SJSA1 (cell line): ENCODE data around the gene EXOC4. TPM values are rescaled to one million over a fixed set of nuclear protein-coding genes. Genes with fewer than 3 reads are reported as not detected.
"Not testable (repeated sequence)": the region's sequence is repeated elsewhere in the genome, so short reads cannot be mapped to it uniquely, and the experiment has no call there.

Experiments
- DNase-seq, 2 experiments: peaks; one replicate each; pipeline ENCODE4 v3.0.0-alpha.2; 2015 to 2020; ENCODE audit warnings: low spot score in 2 of 2, low read depth in 1 of 2
- H3K27ac ChIP-seq: fragments of 250-450 bp; sonication (Bioruptor Pico); 2 replicates; pipeline ENCODE4 v1.5.1; 2020; ENCODE audit warnings: mild to moderate bottlenecking, moderate library complexity
- H3K27me3 ChIP-seq: fragments of 250-450 bp; sonication (Bioruptor Pico); replicated peaks from 2 replicates; pipeline ENCODE4 v1.5.1; 2020; ENCODE audit warnings: mild to moderate bottlenecking, moderate library complexity
- H3K36me3 ChIP-seq: fragments of 250-450 bp; sonication (Bioruptor Pico); 2 replicates; pipeline ENCODE4 v1.5.1; 2020; ENCODE audit warnings: mild to moderate bottlenecking
- H3K4me1 ChIP-seq: fragments of 250-450 bp; sonication (Bioruptor Pico); replicated peaks from 2 replicates; pipeline ENCODE4 v1.6.1; 2021; ENCODE audit warnings: mild to moderate bottlenecking
- H3K4me3 ChIP-seq: fragments of 250-450 bp; sonication (Bioruptor Pico); 2 replicates; pipeline ENCODE4 v1.5.1; 2020; ENCODE audit warnings: mild to moderate bottlenecking
- H3K9me3 ChIP-seq: fragments of 250-450 bp; sonication (Bioruptor Pico); replicated peaks from 2 replicates; pipeline ENCODE4 v1.5.1; 2020; ENCODE audit warnings: mild to moderate bottlenecking
- total RNA-seq: library from RNA; depleted of rRNA; stranded (reverse); fragments of >200 nt; shearing (Covaris generic); gene quantifications from 2 replicates; pipeline ENCODE4 v1.2.3, GENCODE V29; 2014

Gene EXOC4
- total RNA-seq, 1 experiment from 2014 or later = 38.5 TPM

- Histone ChIP-seq H3K4me1 (no peaks in the 10 kb centered on the region), H3K27ac (no peak overlapping the region), H3K36me3 (no peaks in the 10 kb centered on the region), H3K27me3 (no peaks in the 10 kb centered on the region), H3K9me3 (no peaks in the 10 kb centered on the region), H3K4me3 (no peak overlapping the region)
- DNase-seq = no peak
These were observed 510.3 kb downstream of the EXOC4 start for GRCh38 chr7:133763076-133763640.

GRCh38 chr7:133769668-133770067 lies 516.8 kb downstream of the EXOC4 start:
- Histone ChIP-seq H3K27me3 (no peaks in the 10 kb centered on the region), H3K9me3 (no peaks in the 10 kb centered on the region), H3K36me3 (no peaks in the 10 kb centered on the region), H3K27ac (no peak overlapping the region), H3K4me1 (peaks cover 4% of the 10 kb centered on the region; the same call in 1 of the 2 replicates), H3K4me3 (no peak overlapping the region)
- DNase-seq = no peak

GRCh38 chr7:133770863-133771492 lies 518.1 kb downstream of the EXOC4 start:
- Histone ChIP-seq H3K27ac (no peak overlapping the region), H3K4me1 (peaks cover 4% of the 10 kb centered on the region; the same call in 1 of the 2 replicates), H3K27me3 (no peaks in the 10 kb centered on the region), H3K36me3 (no peaks in the 10 kb centered on the region), H3K9me3 (no peaks in the 10 kb centered on the region), H3K4me3 (no peak overlapping the region)
- DNase-seq = peak in 1 of 2 experiments; percentile 8

- Histone ChIP-seq H3K27me3 (no peaks in the 10 kb centered on the region), H3K36me3 (no peaks in the 10 kb centered on the region), H3K4me1 (peaks cover 4% of the 10 kb centered on the region; the same call in 1 of the 2 replicates), H3K9me3 (no peaks in the 10 kb centered on the region), H3K27ac (no peak overlapping the region), H3K4me3 (no peak overlapping the region)
- DNase-seq = no peak
These were observed 519.0 kb downstream of the EXOC4 start for GRCh38 chr7:133771788-133772419.

GRCh38 chr7:133773601-133774000 lies 520.7 kb downstream of the EXOC4 start:
- Histone ChIP-seq H3K36me3 (no peaks in the 10 kb centered on the region), H3K4me1 (peaks cover 4% of the 10 kb centered on the region; the same call in 1 of the 2 replicates), H3K9me3 (no peaks in the 10 kb centered on the region), H3K4me3 (no peak overlapping the region), H3K27me3 (no peaks in the 10 kb centered on the region), H3K27ac (no peak overlapping the region)
- no peak for DNase-seq

GRCh38 chr7:133775201-133775600 lies 522.3 kb downstream of the EXOC4 start:
- H3K36me3 ChIP-seq = no peaks in the 10 kb centered on the region
- DNase-seq = no peak
- H3K4me1 ChIP-seq = peaks cover 4% of the 10 kb centered on the region; the same call in 1 of the 2 replicates
- H3K9me3 ChIP-seq = no peaks in the 10 kb centered on the region
- H3K4me3 ChIP-seq = no peak overlapping the region
- H3K27ac ChIP-seq = no peak overlapping the region
- H3K27me3 ChIP-seq = no peaks in the 10 kb centered on the region

- no peaks in the 10 kb centered on the region for H3K27me3 ChIP-seq
- no peaks in the 10 kb centered on the region for H3K9me3 ChIP-seq
- H3K27ac ChIP-seq = no peak overlapping the region
- H3K36me3 ChIP-seq = no peaks in the 10 kb centered on the region
- no peak overlapping the region for H3K4me3 ChIP-seq
- H3K4me1 ChIP-seq = no peaks in the 10 kb centered on the region; the same call in 1 of the 2 replicates
- DNase-seq = no peak
These were observed 523.4 kb downstream of the EXOC4 start for GRCh38 chr7:133776266-133776665.

- no peaks in the 10 kb centered on the region for H3K27me3 ChIP-seq
- H3K4me1 ChIP-seq = no peaks in the 10 kb centered on the region
- no peaks in the 10 kb centered on the region for H3K36me3 ChIP-seq
- no peak for DNase-seq
- no peak overlapping the region for H3K4me3 ChIP-seq
- H3K9me3 ChIP-seq = no peaks in the 10 kb centered on the region
- no peak overlapping the region for H3K27ac ChIP-seq
These were observed 524.8 kb downstream of the EXOC4 start for GRCh38 chr7:133777701-133778100.

- no peaks in the 10 kb centered on the region for H3K9me3 ChIP-seq
- no peak for DNase-seq
- H3K27me3 ChIP-seq = no peaks in the 10 kb centered on the region
- no peak overlapping the region for H3K4me3 ChIP-seq
- H3K27ac ChIP-seq = no peak overlapping the region
- no peaks in the 10 kb centered on the region for H3K36me3 ChIP-seq
- H3K4me1 ChIP-seq = no peaks in the 10 kb centered on the region
These were observed 525.6 kb downstream of the EXOC4 start for GRCh38 chr7:133778472-133778871.

GRCh38 chr7:133779538-133779937 lies 526.7 kb downstream of the EXOC4 start:
- DNase-seq, H3K4me1 ChIP-seq: not testable (repeated sequence)

GRCh38 chr7:133780912-133781311 lies 528.0 kb downstream of the EXOC4 start:
- H3K4me1 ChIP-seq = no peaks in the 10 kb centered on the region
- H3K27ac ChIP-seq = no peak overlapping the region
- no peaks in the 10 kb centered on the region for H3K9me3 ChIP-seq

More at GRCh38 chr7:133779538-133779937, 526.7 kb downstream of the EXOC4 start:
- H3K9me3 ChIP-seq, H3K36me3 ChIP-seq, H3K27ac ChIP-seq, H3K4me3 ChIP-seq, H3K27me3 ChIP-seq: not testable (repeated sequence)

GRCh38 chr7:133781486-133782090 lies 528.7 kb downstream of the EXOC4 start:
- DNase-seq = no peak
- Histone ChIP-seq H3K27me3 (no peaks in the 10 kb centered on the region), H3K4me3 (no peak overlapping the region), H3K27ac (no peak overlapping the region), H3K36me3 (no peaks in the 10 kb centered on the region), H3K4me1 (no peaks in the 10 kb centered on the region), H3K9me3 (no peaks in the 10 kb centered on the region)

More at GRCh38 chr7:133780912-133781311, 528.0 kb downstream of the EXOC4 start:
- DNase-seq = no peak
- no peaks in the 10 kb centered on the region for H3K27me3 ChIP-seq
- H3K36me3 ChIP-seq = no peaks in the 10 kb centered on the region
- H3K4me3 ChIP-seq = no peak overlapping the region

- DNase-seq = no peak
- Histone ChIP-seq H3K27me3 (no peaks in the 10 kb centered on the region), H3K4me3 (no peak overlapping the region), H3K27ac (no peak overlapping the region), H3K36me3 (no peaks in the 10 kb centered on the region), H3K4me1 (no peaks in the 10 kb centered on the region), H3K9me3 (no peaks in the 10 kb centered on the region)
These were observed 529.6 kb downstream of the EXOC4 start for GRCh38 chr7:133782470-133782869.

GRCh38 chr7:133783276-133783675 lies 530.4 kb downstream of the EXOC4 start:
- Histone ChIP-seq H3K36me3 (no peaks in the 10 kb centered on the region), H3K4me1 (no peaks in the 10 kb centered on the region), H3K27ac (no peak overlapping the region), H3K9me3 (no peaks in the 10 kb centered on the region), H3K27me3 (no peaks in the 10 kb centered on the region), H3K4me3 (no peak overlapping the region)
- DNase-seq = no peak
